ENCODE measurements around the gene ATP9B.
"Not testable (repeated sequence)": the region's sequence is repeated elsewhere in the genome, so short reads cannot be mapped to it uniquely, and the experiment has no call there.

The ATP9B gene

DNA sequence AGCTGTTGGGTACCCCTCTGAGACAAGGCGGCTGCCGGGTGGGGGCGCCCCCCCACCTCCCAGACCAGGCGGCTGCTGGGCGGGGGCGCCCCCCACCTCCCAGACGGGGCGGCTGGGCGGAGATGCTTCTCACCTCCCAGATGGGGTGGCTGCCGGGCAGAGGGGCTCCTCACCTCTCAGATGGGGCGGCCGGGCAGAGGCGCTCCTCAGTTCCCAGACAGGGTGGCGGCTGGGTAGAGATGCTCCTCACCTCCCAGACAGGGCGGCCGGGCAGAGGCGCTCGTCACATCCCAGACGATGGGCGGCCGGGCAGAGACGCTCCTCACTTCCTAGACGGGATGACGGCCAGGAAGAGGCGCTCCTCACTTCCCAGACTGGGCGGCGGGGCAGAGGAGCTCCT, 3.5 kb downstream of the ATP9B start:
- not testable (repeated sequence) for DNase-seq

DNA sequence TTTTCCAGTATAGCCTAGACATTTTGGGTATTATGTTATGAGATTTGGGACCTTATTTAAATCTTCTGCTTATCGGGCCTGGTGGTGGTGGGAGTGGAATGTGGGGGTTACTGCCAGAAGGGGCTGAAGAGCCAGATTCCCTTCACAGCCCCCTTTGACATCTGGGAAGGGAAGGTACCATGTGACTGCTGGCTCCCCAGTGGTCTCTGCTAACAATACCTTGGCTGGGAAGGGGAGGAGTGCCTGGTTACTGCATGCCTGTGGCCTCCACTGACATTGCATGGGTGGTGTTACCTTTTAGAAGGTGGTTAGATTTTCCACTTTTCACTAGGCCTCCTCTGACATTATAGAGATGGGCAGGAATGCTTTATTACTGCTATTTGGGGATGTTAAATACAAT, 8.0 kb downstream of the ATP9B start:
- no peak for DNase-seq

DNA sequence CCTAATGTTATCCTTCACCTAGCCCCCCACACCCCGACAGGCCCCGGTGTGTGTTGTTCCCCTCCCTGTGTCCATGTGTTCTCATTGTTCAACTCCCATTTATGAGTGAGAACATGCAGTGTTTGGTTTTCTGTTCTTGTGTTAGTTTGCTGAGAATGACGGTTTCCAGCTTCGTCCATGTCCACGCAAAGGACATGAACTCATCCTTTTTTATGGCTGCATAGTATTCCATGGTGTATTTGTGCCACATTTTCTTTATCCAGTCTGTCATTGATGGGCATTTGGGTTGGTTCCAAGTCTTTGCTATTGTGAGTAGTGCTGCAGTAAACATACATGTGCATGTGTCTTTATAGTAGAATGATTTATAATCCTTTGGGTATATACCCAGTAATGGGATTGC, 9.6 kb downstream of the ATP9B start:
- not testable (repeated sequence) for DNase-seq

DNA sequence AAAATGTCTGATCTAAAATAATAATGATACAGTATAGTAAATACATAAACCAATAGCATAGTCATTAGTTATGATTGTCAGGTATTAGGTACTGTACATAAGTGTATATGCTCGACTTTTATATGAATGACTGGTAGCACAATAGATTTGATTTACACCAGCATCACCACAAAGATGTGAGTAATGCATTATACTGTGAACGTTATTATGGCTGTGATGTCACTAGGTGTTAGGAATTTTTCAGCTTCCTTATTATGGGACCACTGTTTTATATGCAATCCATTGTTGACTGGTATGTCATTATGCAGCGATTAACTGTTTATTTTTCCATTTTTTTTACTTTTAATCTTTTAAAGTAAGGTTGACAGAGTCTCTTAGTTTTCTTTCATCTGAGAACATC, 23.7 kb downstream of the ATP9B start:
- DNase-seq, result no peak

DNA sequence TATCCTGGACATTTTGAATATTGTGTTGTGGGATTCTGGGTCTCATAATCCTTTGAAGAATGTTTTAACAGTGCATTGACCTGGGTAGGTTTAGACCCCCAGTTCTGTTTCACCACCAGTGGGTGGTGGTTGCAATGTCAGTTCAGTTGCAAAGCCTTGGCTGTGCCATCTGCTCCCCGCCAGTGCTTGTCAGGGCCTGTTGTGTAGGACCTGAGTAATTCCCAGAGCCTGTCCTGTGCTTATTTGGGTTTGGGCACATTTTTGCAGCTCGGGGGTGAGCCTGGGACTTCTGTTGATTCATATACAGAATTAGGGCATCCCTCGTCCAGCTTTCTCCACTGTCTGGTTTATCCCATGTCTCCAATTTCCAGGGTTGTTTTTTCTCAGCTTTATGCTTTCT, 24.8 kb downstream of the ATP9B start:
- DNase-seq, result no peak

DNA sequence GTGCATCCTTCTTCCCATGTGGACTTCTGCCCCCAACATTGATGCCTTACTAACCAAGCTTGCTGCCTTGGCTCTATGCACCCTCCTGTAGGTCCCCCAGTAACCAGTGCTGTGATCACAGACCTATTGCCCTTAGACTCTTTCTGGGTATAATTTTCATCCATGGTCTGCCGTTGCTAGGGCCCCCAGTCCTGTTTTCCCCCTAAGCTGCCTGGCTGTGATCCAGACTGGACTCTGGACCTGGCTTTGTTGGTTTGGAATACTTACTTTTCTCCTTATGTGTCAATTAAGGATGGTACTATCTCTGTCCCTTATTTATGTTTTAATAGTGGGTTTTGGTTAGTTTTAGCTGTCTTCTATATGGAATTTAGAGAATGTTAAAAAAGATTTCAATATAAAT, 26.0 kb downstream of the ATP9B start:
- no peak for DNase-seq

DNA sequence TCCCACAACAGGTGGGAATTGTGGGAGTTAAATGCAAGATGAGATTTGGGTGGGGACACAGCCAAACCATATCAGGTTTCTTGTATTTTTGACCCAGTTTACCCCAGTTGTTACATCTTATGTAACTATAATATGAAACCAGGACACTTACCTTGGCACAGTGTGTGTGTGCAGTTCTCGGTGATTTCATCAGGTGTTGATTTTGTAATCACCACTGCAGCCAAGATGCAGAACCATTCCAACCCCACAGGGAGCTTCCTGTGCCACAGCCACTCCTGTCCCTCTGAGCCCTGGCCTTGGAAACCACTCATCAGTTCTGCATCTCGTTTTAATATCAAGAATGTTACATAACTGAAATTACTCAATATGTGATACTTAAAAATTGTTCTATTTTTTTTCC, 31.8 kb downstream of the ATP9B start:
- no peak for DNase-seq

DNA sequence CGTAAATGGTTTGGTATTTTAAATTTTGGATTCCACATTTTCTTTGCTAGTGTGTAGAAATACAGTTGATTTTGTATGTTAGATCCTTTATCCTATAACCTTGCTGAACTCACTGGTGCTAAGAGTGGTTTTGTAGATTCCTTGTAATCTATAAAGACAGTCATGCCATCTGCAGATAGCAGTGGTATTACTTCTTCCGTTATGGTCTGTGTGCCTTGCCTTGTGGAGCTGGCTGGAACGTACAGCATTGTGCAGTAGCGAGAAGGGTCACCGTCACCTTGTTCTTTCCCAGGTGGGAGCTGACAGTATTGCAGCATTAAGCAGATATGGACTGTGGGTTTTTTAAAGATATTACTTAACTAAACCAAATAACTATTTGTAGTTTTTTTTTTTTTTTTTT, 33.7 kb downstream of the ATP9B start:
- DNase-seq, result no peak

DNA sequence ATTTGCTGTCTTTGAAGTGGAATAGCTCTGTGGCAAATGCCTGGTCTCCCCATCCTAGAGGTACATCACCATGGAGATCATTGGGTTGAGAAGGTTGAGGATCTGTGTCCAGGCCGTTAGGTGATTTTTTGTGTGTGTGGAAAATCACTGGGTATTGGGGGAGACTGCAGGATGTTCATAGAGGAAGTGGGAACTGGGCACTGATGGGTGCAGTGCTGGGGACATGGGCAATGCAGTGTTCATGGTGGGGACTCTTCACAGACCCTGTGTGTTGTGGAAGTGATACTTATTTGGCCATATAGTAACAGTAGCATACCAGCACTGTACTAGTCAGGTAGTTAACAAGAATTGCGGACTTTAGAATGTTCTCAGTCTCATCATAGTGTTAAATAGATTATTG, 34.9 kb downstream of the ATP9B start:
- no peak for DNase-seq

DNA sequence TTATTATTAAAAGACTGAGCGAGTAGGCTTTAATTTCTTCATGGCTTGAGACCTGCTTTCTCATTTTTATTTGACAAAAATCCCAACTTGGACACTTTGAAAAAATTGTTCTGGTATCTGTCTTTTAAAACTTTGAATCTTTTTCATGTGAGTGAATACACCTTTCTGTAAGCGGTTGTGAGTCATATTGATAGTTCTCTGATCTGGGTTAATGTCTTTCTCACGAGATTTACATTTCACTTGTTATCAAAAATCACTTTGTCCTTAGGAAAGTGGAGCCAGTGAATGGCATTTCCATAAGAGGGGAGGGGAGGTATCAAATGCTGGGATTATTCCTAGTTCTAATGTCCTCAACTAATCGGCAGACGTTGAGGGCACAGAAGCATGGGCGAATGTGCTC, 36.3 kb downstream of the ATP9B start:
- no peak for DNase-seq

DNA sequence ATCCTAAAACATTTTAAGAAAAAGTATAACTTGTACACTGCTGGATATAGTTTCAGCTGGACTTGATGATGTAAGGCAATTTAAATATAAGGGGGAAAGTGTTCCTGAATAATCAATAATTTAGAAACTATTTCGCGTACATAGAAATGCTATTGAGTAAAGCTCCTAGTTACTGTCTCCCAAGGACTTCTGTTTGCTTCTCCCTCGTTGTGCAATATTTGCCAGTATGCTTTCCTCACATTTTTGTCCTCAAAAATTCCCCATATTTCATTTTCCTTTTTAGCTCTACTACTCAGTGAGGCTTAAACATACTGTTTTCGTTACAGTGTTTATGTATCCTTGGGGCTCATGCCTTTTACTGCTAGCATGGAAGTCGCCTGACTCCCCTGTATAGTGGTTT, 36.9 kb downstream of the ATP9B start:
- no peak for DNase-seq

DNA sequence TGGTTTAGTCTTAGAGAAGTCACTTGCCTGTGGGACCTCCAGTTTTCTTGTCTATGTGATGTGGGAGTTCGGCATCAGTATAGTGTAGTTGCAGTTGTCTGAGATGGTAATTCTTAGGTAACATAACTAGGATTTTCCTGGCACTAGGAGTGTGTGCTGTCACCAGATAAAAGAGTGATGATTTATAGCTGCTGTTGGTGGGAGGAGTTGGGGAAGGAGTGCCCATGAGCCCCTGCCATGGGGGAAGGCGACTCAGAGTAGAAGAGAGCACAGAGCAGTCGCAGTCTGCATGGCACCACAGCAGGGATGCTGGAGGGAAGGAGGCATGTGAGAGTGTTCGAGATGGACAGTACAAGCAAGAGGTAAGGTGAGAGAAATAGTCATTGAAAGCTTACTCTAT, 38.7 kb downstream of the ATP9B start:
- DNase-seq, result no peak

DNA sequence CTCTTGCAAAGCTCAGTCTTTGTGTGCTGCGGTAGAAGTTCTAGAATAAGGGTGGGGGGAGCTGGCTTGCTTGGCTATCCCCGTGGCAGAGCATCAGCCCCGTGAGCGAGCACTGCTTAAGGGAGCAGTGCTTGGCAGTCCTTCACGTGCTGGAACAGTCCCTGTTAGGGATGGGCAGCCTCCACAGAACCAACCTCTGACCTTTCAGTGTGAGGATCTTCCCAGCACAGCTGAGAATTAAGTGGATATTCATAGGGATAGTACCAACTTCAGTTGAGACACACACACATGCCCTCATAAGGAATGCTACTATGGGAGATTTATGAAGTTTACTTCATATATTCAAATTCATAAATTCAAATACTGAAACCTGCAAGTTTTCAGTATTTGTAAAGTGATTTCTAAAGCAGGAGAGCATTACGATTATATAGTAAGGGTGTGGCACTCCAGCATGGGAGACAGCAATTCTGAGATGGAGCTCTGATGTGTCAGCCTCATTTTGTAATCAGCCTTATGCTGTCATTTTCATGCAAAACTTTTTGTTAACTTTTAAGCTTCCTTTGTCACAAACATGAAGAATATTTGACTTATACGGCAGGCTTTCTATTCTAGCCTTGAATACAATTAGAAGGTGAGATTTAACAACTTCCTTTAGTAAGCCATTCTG, 39.5 kb downstream of the ATP9B start:
- DNase-seq, result no peak

DNA sequence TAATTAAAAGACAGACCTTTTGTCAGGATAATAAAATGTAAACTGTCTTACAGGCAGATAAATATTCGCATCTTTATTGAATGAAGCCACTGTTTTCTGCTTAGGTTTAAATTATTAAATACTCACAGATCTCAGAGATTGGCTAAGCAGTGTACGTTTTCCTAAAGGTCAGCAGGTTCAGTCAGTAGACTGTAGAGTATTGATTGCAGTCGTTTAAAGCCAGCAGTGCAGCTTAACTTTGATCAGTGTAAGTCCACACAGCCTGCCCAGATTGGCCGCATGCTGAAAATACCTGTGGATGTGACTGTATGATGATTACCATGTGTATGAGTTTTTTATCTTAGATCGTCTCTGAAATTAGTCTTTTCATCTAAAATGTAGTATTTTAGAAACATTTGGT, 42.3 kb downstream of the ATP9B start:
- DNase-seq, result no peak

DNA sequence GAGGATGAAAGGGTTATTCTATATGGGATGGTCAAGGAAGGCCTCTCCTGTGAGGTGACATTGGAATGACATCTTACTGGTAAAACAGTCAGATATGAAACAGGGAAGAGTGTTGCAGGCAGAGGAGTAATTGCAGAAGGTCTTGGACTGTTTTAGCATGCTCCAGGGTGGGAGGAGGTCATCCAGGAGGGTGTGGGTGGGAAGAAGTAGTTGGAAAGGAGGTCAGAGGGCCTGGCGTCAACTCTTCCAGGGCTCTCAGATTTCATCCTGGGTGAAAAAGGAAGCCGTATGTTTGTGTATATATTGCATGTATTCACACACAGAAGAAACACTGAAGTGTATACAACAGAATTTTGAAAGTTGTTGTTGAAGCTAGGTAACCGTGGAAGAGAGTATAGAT, 48.2 kb downstream of the ATP9B start:
- no peak for DNase-seq

DNA sequence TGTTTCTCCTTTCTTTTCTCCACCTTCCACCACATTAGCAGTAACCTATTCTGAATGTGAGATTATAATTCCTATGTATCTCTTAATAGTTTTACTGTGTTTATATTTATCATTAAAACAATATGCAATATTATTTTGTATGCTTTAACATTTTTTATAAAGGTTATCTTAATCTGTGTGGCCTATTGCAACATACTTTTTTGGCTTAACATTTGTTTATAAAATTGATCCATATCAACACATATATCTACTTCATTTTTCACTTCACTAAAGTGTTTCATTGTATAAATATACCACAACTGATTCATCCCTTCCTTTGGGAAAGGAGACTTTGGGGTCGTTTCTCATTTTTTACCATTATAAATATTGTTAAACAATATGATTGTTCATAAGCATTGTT, 48.6 kb downstream of the ATP9B start:
- DNase-seq, result no peak

DNA sequence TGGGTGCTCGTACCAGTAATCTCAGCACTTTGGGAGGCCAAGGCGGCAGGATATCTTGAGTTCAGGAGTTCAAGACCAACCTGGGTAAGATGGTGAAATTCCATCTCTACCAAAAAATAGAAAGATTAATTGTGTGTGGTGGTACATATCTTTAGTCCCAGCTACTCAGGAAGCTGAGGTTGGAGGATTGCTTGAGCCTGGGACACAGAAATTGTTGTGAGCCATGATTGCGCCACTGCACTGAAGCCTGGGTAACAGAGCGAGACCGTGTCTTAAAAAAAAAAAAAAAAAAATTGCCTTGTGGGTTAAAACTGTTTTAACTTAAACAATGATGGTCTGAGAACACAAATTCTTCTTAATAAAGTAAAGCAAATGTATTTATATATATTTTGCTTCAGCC, 49.6 kb downstream of the ATP9B start:
- no peak for DNase-seq

DNA sequence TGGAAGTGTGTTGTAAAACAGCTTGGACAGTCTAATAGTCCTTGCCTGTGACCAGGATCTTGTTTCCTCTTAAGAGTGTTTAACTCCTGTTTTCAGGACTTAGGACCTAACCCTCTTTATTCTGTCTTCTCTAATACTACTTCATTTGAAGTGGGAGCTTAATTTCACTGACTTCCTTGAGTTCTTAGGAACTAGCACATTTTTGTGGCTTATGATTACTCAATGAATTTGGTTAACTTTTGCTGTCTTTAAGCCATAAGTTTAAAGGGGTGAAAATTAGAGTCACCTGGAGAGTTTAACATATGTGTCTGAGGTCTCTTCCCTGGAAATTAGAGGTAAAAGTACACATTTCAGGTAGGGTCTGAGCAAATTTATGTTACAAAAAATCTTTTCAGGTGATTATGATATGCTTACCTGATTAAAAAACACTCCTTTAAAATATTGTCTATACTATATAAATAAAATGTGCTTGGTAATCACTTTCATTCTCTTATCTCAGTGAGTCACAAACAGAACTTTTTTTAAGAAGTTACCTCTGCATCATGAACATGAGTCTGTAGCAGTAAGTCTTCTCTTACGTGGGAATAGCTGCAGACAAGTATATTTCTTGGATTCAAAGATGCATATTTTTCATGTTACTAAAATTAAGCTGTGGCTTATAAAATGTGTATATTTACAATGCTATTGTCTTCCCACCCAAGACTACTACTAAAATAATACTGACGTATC, 52.7 kb downstream of the ATP9B start:
- no peak for DNase-seq

DNA sequence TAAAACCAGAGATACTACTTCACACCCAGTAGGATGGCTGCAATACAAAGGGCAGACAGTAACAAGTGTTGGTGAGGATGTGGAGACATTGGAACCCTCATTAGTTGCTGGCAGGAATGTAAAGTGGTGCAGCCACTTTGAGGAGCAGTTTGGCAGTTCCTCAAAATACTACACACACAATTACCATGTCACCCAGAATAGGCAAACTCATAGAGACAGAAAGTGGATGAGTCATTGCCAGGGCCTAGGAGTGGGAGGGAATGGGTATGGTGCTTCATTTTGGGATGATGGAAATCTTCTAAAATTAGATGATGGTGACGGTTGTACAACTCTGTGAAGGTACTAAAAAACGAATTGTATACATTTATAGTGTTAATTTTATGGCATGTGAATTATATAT, 54.8 kb downstream of the ATP9B start:
- no peak for DNase-seq

DNA sequence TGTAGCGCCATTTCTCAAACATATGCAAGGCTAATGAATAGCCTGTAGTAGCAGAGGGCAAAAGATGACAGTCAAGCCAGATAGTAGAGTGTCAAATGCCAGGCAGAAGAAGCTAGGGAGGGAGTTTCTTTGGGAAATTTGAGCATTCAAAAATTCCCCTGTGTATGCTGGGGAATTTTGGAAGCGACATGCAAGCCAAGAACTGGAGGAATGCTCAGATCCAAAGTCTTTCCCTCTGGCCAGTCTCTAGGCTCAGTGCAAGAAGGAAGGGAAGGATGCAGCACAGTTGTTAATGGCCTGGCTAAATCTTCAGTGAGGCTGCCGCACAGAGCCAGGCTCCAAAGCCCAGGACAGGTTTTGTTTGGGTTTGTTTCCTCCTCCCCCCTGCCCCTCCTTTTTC, 59.9 kb downstream of the ATP9B start:
- DNase-seq, result no peak

DNA sequence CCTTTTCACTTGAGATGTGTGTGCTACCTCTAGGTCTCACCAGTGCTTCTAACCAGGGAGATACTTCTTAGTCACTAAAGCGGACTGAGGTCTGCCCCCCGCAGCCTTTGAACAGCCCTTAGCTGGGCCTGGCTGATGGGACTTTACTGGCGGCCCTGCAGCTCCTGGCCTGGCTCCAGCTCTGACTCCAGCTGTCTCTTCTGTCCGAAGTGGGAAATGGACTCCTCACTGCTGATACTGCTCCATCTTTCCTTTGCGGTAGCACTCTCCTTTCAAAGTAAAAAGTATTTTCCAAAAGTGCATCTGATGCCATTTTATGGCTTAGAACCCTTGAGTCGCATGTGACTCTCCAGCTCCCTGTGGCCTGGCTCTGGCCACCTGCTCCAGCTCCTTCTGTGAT, 64.5 kb downstream of the ATP9B start:
- no peak for DNase-seq

DNA sequence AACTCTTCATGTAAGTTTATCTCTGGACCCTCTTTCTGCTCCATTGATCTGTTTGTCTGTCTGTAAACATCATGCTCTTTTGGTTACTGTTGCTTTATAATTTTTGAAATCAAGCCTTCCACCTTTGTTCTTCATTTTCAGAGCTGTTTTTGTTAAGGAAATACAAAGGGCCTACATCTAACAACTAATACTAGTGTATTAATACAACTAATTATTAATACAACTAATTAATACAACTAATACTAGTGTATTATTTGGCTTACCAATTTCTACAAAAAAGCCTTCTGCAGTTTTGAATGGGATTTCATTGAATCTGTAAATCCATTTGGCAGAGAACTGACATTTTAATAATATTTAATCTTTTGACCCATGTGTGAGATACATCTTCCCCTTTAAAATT, 66.7 kb downstream of the ATP9B start:
- DNase-seq, result no peak

DNA sequence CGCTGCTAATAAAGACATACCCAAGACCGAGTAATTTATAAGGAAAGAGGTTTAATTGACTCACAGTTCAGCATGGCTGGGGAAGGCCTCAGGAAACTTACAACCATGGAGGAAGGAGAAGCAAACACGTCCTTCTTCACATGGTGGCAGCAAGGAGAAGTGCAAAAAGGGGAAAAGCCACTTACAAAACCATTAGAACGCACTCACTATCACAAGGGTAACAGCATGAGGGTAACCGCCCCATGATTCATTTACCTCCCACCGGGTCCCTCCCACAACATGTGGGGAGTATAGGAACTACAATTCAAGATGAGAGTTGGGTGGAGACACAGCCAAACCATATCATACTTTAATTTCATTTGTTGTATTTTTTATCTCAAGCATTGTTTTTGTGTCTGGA, 67.5 kb downstream of the ATP9B start:
- DNase-seq, result no peak

DNA sequence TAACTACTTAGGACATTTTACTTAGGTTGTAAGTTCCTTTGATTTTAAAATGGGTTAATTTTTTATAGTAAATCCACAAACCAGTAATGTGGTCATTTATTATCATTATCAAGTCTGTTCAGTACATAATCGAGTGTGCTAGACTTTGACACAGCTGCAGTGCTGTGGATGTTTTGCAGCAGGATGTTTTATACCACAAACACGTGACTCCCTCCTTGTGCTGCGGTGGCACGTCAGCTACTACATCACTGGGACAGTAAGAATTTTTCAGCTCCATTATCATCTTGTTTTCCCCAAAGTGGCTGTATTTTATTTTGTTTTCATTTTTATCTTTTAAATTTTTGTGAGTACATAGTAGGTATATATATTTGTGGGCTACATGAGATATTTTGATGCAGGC, 70.0 kb downstream of the ATP9B start:
- no peak for DNase-seq

DNA sequence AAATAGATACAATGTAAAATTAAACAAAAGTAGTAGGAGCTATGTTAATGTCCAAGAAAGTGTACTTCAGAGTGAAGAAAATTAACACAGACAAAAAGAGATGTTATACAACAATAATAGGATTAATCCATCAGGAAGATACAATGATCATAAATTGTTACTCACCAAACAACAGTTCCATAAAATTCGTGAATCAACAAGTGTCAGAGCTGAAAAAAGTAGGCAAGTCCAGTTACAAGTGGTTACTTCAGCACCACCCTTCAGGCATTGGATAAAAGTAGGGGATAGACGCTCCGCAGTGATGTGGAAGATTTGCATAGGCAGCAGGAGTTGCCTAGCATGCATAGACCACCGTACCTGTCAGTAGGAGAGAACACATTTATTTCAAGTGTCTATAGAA, 77.8 kb downstream of the ATP9B start:
- DNase-seq, result no peak
